ENCODE data around the gene HTR1D.

The HTR1D gene

DNA sequence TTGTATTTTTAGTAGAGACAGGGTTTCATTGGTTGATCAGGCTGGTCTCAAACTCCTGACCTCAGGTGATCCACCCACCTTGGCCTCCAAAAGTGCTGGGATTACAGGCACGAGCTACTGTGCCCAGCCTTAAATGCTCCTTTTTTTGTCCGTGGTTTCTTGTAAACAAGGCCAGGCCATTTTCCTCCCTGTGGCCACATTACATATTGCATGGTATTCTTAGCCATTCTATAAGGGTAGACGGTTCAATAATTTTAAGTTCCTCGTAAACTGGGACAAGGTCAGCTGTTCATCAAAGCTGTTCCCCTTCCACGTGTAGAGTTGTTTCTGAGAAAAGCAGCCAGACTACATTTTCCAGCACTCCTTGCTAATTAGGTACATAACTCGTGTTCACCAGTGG, 38.4 kb downstream of the HTR1D start:
- no peak for DNase-seq

- no peak for DNase-seq
These were observed 38.9 kb downstream of the HTR1D start for GRCh38 chr1:23178414-23178813.

DNA sequence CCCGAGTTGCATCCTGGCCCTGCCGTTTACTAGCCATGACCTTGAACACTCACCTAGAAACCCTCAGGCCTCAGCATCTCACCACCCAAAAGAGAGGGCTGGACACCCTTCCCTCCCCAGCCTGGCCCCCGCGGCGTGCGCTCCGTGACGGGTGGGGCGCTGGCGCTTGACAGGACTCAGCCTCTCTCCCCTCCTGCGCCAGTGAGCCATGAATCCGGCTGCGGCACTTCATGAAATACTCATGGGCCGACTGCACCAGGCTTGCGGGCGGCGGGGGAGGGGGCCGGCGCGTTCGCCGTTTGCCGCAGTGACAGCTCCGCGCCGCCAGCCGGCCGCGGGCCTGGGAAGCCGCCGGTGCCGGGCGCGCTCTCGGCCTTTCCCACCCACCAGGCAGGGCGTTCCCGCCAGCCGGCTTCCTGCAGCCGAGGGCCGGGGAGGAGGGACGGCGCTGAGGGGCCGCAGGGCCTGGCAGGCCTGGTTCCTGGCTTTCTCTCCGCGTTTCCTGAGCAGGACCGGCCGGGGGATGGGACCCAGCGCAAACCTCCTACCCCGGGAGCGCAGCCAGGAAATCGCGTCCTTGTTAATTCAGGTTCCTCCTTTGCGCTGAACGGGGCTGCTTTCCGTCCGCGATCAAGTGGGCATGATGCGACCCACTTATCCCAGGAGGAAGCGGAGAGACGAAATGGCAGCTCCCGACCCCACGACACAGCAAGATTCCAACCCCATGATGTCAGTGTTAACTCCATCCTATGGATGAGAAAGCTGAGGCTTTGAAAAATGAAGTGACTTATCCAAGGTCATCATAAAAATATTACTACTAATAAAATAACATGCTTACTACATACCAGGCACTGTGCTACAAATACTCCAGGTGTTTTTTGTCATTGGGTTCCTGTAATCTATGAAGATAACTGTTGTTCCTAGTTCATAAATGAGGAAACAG, 39.6 kb downstream of the HTR1D start:
- DNase-seq, result peak; percentile 52

DNA sequence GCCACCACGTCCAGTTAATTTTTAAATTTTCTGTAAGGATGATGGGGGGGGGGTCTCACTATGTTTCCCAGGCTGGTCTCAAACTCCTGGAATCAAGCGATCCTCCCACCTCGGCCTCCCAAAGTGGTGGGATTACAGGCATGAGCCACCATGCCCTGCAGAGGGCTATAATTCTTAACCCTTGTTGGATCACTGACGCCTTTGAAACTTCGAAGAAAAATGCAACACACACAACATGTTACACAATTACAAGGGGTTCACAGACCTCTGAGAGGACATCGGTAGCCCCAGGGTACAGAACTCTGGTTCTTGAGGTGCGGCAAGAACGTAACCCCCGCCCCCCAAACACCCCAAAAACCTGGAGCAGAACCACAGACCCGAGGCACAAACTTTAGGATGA, 40.3 kb downstream of the HTR1D start:
- no peak for DNase-seq

GRCh38 chr1:23174426-23175110, 42.7 kb downstream of the HTR1D start:
- DNase-seq, result no peak

DNA sequence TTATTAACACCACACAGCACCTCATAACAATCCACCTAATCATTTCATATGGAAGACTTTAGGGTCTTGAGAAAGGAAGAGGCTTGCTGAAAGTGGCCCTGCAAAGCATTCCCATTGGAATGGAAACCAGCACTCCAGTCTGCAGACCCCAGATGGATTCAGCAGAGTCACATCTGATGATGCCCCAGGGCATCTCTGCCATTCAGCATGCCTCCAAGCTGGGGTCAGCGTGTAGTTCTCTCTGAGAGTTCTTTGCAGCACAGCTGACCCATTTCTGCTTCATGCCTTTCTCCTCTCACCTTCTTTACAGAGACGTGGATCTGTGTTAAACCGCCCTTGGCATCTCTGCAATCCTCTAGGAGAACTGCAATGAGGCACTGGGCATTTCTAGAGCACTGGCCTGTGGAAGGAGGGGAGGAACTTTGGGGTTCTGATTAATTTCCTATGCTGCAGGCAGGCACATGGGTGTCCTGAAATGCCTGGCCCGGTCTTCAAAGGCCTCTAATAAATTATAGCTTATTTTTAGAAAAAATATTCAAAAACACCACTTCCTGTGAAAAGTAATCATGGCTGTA, 46.0 kb downstream of the HTR1D start:
- DNase-seq, result no peak

GRCh38 chr1:23169727-23170335, 47.5 kb downstream of the HTR1D start:
- DNase-seq, result no peak

GRCh38 chr1:23169195-23169575, 48.1 kb downstream of the HTR1D start:
- DNase-seq, result no peak

GRCh38 chr1:23168445-23169194, 48.7 kb downstream of the HTR1D start, which contains the start of gene LUZP1:
TSS of gene LUZP1 (minus strand) at chr1:23168856.
- DNase-seq, result peak; percentile 76

GRCh38 chr1:23168079-23168444, 49.2 kb downstream of the HTR1D start:
- DNase-seq, result no peak

DNA sequence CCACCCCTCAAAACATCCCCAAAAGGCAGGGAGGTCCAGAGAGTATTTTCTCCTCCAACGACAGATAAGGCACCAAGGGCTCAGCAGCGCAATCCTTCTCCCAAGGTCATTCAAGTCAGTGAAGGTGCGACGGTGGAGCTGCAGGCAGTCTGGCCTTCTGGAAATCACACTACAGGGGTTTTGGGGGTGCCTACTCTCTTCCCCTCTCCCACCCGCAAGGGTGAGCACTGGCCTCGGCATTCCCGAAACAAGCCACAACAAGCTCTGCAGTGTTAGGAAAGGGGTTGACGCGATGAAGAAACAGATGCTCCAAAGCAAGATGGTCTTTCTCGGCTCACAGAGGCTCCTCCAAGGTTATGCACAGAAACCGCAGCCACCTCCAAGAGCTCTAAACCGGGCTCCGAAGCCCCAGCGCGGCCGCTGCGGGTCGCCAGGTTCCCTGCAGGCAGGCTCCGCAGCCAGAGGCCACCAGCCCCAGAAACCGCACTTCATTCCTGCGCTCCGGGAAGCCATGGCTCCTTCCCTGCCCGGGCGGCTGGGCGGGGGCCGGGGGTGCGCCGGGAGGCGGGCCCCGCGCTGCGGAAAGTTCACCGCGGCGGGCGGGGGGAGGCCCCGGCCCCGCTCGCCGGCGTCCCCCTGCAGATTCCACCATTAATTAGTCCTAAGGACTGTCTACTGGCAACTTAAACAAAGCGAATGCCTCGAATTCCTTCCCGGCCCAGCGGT, 49.8 kb downstream of the HTR1D start:
- peak; percentile 41 for DNase-seq

DNA sequence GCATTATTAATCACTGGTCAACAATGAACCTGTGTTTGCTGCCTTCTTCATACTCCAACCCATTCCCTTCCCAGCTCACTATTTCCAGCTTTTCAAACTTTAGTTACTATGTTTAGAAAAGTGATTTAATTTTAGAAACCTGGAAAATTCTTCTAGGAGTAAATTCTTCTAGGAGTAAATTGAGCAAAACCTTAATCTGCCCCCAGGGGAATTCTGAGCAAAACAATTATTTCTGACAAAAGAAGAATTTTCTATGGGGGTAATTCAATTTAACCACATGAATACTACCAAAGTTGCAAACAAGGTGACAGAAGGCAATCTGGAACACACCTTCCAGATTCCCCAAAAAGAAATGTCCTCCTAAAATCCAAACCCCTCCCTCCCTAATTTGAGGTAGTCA, 50.4 kb downstream of the HTR1D start:
- no peak for DNase-seq

GRCh38 chr1:23163395-23163794, 53.9 kb downstream of the HTR1D start:
- no peak for DNase-seq

DNA sequence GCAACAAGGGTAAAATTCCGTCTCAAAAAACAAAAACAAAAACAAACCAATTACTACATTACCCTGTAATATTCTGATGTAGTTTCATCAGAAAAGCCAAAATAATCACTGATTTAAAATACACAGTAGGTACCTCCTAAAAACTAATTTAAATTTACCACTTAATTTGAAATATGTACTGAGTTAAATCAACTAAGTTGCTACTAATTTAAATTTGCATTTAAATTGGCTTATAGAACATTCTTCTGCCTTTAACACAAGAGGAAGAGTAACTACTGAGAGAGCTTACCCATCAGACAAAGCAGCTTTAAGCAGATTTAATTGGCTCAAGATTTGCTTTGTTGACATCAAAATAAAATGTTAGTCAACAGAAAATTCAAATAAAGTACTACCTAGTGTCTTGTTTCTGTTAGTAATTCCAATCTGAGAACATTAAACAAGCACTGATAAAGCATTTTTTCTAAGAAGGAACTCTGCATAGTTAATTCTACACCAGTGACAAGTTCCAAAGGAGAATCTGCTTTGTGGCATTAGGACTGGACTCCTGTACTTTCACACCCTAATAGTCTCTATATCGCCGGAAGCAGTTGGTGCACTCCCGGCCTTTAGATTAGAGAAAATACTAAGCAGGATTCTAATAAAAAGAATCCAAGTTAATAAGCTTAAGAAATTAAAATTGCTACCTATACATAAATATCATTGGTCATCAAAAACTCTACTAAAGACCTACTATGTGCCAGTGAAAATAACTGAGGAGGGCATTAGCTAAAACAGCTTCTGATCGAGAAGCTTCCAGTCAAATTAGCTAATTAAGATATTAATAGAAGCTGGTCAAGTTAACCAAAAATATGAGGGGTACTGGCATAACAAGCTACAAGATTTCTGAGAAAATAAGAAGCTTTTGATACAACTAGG, 57.1 kb downstream of the HTR1D start:
- no peak for DNase-seq

DNA sequence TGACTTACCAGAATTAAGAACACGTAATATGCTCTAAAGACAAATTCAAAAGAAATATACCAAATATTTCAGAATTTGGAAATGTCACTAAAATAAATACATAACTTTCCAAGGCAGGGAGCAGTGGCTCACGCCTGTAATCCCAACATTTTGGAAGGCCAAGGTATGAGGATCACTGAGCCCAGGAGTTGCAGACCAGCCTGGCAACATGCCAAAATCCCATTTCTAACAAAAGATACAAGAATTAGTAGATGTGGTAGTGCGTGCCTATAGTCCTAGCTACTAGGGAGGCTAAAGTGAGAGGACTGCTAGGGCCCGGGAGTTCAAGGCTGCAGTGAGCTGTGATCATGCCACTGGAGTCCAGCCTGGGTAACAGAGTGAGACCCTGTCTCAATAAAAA, 60.4 kb downstream of the HTR1D start:
- no peak for DNase-seq

DNA sequence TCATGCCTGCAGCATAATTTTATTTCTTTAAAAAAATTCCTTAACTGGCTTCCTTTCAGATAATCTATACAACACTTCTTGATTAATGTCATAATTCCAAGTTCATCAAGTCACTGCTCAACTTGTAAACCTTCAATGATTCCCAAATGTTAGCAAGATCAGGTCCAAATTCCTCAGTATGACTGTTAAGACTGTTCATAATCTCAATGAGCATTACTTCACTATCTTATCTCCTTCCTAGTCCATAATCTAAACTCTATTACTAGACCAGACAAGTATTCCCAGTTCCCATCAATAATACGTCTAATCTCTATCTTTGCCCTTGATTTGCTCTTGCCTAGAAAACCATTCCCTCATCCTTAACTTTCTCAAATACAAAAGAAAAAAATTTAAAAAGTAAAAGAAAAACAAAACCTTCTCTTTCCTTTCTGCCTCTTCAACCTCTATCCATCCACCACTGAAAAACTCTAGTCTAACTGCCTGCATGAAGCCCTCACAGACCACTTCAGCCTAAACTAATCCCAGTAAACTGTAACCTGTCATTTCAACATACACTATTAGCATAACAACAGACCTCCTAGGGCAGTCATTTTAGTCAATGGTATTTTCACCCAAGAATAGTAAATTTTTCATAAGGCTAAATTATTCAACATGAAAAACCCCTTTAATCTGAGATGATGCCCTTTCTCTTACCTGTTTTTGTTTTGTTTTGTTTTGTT, 64.2 kb downstream of the HTR1D start:
- no peak for DNase-seq

GRCh38 chr1:23150742-23151141, 66.6 kb downstream of the HTR1D start:
- DNase-seq, result no peak

DNA sequence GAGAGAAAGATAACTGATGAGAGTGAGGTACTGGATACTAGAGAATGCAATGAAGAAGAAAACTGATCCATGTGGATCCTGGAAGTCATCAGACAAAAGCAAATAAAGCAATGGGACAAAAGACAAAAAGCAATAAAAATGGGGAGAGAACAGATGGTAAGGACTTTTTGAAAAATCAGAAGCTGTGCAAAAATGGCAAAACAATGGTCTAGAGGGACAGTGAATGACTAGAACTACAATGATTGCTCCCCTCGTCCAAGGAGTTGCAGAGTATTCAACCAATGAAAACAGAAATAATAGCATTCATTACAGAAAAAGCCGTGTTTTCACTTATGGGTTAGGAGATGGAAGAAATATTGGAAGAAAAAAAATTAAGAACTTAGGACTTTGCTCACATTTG, 67.2 kb downstream of the HTR1D start:
- DNase-seq, result no peak

- DNase-seq, result no peak
These were observed 68.2 kb downstream of the HTR1D start for GRCh38 chr1:23149114-23149513.

GRCh38 chr1:23148084-23148483, 69.2 kb downstream of the HTR1D start:
- no peak for DNase-seq
